DMS79 treated with DMSO at 0.1 percent for 48 hours (cell line): ENCODE data around the gene OGA.
A peak's percentile ranks its signal among the peaks of the same experiment; 100 is the strongest.
"Not testable (repeated sequence)": the region's sequence is repeated elsewhere in the genome, so short reads cannot be mapped to it uniquely, and the experiment has no call there.

Experiments
- DNase-seq: peaks from one replicate; lab custom pipeline; 2025; lab: John Stamatoyannopoulos, UW

Gene OGA

DNA sequence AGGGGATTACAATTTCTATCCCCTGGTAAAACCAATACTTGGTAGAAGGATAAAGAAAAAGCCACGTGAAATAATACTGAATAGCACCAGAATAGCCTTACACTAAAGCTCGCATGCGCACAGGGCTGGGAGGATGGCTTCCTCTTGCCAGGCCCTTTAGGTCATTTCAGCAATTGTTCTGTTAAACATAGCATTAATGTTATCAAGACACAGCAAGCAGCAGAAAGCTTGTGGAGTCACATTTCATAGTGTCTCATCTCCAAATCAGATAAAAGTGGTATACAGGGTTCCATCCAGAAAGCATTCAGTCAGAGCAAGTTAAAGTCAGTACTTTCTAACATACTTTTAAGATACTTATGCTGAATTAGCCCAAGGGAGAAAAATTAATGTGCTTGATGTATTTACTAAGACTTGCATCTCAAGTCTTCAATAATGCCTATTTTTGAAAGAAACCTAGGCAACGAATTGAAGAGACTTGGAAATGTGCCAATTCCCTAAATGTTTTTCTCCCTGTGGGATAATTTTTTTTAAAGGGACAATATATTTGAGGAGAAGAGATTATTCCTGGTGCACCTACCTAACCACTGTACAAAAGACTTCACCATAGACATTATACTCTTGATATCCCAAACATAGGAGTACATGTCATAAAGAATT is 20.7 kb downstream of the OGA start:
- no peak for DNase-seq

DNA sequence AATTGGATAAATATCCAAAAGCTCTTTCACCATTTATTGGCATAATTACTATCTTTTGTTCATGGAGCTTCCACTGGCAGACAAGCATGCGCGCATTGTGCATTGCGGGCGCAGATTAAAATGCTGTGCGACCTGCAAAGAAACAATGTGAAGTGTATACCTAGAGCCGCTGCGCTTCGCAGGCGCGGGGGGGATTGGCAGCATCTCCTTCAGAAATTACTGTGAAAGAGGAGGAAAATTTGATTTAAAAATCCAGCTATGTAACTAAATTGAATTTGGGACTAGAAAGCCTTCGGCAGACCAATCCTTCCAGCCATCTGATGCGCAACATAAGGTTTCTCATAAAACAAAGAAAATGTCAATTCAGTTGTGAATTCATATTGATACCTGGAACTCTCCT is 24.7 kb downstream of the OGA start:
- no peak for DNase-seq

GRCh38 chr10:101789686-101790085 is 28.6 kb downstream of the OGA start:
- no peak for DNase-seq

DNA sequence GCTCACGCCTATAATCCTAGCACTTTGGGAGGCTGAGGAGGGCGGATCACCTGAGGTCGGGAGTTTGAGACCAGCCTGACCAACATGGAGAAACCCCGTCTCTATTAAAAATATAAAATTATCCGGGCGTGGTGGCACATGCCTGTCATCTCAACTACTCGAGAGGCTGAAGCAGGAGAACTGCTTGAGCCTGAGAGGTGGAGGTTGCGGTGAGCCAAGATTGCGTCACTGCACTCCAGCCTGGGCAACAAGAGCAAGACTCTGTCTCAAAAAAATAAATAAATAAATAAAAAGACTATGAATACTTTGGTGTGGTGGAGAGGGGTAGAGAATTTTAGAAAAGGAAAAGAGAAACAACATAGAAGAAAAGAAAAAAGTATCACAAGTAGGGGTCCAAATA is 29.0 kb downstream of the OGA start:
- DNase-seq = not testable (repeated sequence)

- DNase-seq = no peak
Observed at GRCh38 chr10:101785801-101786200, 32.4 kb downstream of the OGA start.

GRCh38 chr10:101784558-101784957 is 33.7 kb downstream of the OGA start:
- no peak for DNase-seq

- DNase-seq = no peak
Observed at GRCh38 chr10:101783736-101784118, 34.5 kb downstream of the OGA start.

- DNase-seq = peak; percentile 51
Observed at GRCh38 chr10:101782811-101783735, 35.2 kb downstream of the OGA start, which contains the start of gene NPM3. Gene NPM3 (minus strand): TSS chr10:101783446. CDS start chr10:101783390, 56 bp downstream.

- no peak for DNase-seq
Observed at GRCh38 chr10:101781984-101782810, 36.0 kb downstream of the OGA start.

DNA sequence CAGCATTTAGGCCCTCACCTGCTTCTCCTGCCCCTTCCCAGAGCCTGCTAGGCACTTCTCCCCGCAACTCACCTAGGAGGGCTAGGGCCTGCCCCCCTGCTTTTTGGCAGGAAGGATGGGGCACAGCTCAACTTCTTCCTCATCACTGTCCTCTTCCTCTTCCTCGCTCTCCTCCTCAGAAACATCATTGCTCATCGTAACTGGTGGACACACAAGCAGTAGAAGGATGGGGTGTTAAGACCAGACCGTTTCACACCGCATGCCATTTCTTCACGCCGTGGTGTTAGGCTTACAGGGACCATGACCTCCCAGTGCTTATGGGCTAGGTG is 36.6 kb downstream of the OGA start:
- no peak for DNase-seq

GRCh38 chr10:101780818-101781654 is 37.2 kb downstream of the OGA start:
- peak; percentile 7 for DNase-seq

GRCh38 chr10:101780187-101780817 is 37.9 kb downstream of the OGA start:
- DNase-seq = no peak

DNA sequence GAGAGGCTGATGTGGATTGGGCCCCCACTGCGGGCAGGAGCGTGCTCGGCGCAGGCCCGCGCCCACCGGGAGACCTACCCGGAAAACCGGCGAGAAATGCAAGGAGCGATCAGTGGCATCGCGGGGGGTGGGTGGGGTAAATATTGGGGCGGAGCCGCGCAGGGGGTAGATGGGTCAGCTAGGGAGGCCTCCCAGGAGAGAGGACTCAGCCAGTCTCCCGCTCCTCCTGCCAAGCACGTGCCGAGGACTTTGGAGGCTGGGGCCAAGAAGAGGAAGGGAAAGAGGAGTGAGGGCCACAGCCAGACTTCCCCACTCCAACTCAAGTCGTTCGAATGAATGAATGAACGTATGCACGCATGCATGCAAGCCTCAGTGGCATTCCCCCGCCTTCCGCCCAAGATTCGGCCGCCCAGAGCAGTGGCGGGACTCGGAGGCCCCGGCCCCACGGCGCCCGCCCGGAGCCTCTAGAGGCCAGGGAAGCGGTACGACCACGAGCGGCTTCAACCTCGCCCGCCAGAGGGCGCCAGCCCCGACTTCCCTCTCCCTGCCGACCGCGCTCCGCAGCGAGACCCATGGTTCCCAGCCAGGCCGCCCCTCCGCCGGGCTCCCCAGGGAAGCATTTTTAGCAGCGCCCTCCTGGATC is 38.6 kb downstream of the OGA start:
- peak; percentile 5 for DNase-seq

GRCh38 chr10:101778781-101779543 is 39.3 kb downstream of the OGA start:
- DNase-seq = no peak

DNA sequence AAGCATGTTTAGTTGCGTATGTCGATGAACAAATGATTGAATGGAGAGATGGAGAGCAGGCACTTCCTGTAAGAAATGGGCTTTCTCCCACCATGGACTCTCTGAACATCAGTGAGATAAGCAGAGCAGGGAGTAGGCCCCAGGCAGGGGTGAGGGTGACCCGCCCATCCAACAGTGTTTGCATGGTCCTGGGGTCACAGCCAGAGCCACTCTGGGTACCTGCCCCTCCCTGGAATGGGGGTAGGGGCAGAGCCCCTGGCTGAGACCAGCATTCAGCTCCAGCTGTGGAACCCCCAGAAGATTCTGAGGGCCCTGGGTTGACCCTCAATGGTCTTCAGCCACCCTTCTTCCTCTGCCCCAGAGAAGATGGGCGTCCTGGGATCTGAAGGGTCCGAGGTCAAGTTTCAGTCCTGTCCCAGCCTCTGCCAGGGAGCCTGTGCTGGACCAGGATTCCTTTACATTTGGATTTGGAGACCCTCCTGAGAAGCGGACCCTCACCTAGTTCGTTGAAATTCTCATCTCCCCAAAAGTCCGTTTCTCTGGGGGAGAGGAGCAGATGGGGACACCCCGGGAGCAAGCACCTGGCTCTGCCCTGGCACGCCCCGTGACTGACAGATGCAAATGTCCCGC is 40.0 kb downstream of the OGA start:
- DNase-seq = no peak

GRCh38 chr10:101777619-101778145 is 40.6 kb downstream of the OGA start:
- DNase-seq = no peak

GRCh38 chr10:101776161-101776817 is 42.0 kb downstream of the OGA start:
- no peak for DNase-seq
